HG03439 (cell line): ENCODE data around the gene RAB11FIP4.
A peak's percentile ranks its signal among the peaks of the same experiment; 100 is the strongest.

Source experiments
- ATAC-seq: cut with Tn5 transposase; IDR thresholded peaks from one replicate; pipeline ENCODE4 v1.9.1; 2021; ENCODE audit warnings: mild to moderate bottlenecking, moderate library complexity; ENCODE audit not compliant: unreplicated experiment

Gene RAB11FIP4

DNA sequence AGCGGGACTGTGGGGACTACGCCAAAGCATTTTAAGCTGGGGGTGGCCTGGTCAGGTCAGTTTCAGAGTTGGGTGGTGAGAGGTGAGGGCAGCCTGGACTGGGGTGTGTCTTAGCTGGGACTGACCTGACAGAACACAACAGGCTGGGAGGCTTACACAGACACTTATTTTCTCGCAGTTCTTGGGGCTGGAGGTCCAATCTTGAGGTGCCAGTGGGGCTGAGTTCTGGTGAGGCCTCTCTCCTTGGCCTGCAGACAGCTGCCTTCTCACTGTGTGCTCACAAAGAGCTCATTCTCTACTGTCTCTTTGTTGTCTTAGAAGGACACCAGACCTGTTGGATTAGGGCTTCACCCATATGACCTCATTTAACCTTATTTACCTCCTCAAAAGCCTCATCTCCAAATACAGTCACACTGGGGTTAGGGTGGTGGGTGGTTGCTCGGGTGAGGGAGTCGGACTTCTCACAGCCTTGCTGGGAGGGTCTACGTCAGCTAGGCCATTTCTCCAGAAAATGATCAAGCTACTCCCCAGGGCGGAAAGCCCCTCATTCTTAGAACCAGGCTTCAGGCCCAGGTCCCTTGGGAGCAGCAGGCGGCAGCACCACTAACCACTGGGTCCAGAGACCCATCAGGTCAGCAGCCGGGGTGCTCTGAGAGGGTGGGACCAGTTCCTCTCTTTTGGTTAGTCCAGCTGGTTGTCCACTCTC lies 149.3 kb downstream of the RAB11FIP4 start:
- ATAC-seq = no peak

DNA sequence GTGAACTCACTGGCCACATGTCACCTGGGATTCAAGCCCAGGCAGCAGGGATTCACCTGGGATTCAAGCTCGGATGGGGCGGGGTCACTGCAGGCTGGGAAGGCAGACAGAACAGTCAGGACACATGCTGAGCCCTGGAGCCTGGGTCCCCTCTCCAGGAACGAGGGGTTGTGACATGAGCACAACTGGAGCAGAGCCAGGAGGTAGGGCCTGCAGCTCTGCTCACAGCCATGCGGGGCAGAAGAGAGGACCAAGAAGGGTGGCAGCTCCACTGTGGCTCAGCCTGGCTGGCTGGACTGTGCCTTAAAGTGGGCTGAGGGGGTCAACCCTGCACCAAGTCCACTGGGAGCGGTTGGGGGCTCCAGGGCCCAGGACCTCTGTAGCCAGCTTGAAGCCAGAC lies 150.1 kb downstream of the RAB11FIP4 start:
- ATAC-seq = no peak

DNA sequence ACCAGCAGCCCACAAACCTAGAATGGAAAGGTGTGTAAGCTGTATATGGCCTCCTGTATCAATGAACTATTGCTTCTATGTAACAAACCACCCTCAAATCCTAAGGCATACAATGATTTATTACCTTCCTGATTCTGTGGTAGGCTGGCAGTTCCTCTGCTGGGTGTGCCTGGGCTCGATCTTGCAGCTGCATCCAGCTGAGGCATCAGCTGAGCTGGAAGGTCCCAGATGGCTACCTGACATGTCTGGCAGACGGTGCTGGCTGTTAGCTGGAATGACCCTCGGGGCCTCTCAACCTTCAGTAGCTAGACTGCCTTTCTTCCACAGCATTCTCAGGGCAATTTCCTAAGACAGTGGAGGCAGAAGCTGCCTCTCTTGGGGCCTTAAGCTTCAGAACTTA lies 152.7 kb downstream of the RAB11FIP4 start:
- no peak for ATAC-seq

DNA sequence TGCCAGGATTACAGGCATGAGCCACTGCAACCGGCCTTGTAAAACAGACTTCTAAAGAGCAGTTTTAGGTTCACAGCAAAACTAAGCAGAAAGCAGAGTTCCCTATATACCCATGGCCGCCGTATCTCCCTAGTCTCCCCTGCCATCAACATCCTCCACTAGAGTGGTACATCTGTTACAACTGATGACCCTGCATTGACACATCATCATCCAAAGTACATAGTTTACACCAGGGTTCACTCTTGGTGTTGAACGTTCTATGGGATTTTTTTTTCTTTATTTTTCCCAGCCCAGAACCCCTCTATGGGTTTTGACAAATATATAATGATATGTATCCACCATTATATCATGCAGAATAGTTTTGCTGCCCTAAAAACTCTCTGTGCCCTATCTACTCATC lies 155.2 kb downstream of the RAB11FIP4 start:
- no peak for ATAC-seq

DNA sequence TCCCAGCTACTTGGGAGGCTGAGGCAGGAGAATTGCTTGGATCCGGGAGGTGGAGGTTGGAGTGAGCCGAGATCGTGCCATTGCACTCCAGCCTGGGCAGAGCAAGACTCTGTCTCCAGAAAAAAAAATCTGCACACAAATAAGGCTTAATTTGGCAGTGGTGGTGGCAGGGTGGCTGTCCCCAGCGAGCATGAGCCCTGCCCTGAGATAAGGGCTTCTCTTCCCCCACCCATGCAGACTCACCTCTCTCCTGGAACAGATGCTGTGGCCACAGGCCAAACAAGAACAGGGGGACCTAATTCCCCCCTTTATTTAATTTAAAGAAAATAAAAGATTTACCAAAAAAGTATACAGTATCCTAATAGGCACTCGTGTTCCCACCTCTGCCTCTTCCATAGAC lies 157.2 kb downstream of the RAB11FIP4 start:
- no peak for ATAC-seq

DNA sequence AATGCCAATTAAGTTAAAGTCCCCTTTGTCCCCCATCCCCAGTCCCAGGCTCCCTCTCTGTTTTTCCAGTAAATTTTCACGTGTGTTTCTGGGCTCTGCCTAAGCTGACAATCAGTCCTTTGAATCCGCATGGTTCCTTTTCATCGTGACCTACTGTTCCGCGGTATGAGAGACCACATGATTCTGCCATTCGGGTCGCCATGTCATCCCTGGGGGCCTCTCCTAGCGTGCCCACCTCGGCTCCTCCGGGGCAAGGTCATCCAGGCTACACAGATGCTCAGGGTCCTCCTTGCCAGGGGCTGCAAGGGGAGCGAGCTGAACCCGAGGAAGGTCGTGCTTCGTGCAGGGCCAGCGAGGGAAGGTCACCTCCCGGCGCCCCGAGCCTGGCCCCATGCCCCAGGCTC lies 157.6 kb downstream of the RAB11FIP4 start:
- ATAC-seq = no peak

DNA sequence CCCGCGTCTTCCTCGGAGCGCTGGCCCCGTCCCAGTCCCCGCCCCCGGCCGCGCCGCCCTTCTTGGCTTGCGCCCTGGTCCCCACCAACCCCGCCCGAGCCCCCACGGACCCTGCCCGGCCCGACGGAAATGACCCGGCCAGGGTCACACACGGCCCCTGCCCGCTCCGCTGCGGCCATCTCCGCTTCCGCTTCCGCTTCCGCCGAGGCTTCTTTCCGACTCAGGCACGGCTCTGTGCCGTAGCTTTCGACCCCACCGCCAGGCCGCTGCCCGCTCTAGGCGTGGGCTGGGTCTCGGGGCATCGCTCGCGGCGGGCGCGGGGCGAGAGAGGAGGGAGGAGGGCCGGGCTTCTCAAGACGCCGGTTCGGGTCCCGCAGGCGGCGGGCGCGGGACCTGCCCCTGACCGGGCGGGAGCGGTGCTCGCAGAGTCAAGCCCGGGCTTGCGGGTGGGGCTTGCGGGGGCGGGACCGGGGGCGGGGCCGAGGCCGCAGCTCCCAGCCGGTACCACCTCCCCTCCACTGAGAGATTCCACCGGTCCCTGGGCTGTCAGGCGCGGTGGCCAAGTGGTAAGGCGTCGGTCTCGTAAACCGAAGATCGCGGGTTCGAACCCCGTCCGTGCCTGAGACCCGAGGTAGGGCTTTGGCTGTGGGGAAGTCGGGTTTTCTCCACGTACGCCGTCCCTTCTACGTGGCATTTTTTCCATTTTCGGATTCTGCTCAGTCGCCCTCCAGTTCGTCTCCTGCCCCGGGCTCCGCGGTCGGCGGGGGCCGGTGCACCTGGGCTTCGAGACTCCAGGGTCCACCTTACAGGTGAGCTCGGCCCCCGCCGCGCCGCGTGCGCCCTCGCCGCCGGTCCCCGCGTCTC lies 158.3 kb downstream of the RAB11FIP4 start:
- ATAC-seq = peak; percentile 82

DNA sequence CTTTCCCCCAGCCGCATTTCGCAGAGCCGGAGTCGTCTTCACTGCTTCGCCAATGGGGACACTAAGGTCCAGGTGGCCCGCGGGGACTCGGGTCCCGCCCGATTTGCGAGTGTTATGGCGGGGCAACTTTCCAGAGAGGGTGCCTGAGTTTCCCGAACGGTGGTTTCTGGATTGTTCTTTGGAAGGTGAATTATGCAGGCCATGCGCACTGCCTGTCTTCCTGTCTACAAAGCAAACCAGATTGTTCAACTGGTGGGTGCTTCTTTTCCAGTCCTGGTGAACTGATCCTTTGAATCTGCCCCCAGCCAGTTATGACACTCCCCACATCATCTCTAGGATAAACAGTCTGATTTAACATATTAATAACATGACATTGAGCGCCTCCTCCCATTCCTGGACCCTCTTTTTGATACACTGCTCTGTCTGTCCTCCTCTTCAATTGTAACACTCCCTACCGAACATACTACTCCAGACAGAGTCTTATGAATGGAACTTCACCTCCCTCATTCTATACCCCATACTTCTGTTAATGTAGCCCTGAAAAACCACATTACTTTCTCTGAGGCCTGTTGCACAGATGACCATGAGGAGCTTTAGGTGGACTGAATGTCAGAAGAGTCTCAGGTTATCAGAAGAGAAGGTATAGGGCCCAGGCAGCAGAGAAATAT lies 159.0 kb downstream of the RAB11FIP4 start:
- ATAC-seq = no peak

DNA sequence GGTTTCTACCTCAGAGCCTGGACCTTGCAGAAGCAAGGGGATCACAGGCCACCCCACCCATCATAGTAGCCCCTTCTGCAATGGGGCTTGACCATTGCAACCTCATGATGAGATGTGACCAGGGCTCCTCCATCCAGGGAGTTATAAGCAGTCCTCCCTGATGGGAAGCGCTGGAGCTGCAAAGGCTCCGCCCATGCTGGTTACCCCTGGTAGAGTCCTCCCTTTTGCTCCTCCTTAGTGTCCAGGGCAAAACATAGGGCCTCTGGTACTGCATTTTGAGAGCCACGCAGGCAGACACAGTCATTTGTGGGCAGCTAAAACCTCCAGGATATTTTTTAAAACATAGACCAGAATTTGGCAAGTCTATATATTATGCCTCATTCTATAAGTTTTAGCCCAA lies 161.1 kb downstream of the RAB11FIP4 start:
- ATAC-seq = no peak

DNA sequence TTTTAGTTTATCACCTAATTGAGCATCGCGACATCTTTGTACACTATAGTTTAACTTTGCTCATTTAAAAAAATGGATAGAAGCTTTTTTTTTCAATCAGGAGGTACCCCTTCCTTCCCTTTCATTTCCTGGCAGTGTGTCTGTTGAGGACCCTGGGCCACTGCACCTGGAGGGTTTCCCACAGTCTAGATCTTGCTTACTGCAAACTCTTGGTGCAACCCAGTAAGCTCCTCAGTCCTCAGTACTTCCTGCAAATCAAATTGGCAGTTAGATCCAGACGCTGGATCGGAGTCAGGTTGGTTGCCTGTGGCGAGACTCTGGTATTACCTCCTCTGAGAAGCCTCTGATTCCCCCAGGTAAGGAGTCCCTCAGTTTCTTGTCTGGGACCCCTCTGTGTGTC lies 162.0 kb downstream of the RAB11FIP4 start:
- no peak for ATAC-seq

DNA sequence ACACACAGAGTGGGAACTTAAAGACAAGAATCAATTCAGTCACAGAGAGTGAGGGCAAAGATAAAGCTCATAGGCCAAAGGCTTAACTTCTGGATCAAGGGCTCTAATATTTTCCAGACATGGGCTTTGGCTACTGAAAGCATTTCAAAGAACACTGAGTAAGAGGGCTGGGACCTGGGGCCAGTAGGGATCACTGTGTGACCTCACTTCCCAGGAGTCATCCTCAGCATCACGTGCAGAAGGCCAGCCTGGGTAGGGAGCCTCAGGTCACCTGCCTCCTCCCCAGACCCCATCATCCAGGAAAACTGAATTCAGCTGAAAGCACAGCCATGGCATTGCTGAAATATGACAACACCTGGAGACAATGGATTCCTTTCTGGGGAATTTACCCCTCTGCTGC lies 163.5 kb downstream of the RAB11FIP4 start:
- ATAC-seq = no peak

DNA sequence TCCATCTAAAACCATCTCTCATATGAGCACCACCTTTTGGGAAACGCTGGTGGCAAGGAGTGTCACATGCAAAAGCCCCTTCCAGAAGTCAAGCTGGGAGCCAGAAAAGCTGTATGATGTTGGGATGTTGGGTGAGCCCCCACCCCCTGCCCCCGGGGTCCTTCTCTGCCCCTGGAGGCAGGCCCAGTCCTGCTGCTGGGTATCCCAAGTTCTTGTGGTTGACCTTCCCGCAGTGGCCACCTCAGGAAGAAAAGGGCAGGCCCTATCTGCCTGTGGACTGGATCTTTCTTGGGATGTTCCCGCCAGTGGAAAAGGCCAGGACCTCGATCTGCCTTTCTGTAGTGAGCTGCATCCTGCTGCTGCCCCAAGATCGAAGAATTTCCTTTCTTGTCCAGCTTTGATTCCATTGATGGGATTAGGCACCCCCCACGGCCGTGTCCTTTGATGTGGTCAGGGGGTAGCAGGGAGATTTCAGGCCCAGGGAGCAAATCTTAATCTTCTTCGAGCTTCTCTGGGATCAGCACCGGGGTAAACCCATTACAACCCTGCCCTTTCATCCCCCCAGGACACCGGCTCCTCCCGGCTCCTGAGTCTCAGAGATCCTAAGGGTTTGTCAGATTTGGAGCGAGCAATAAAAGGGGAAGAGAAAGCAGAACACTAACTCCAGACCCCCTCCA lies 165.6 kb downstream of the RAB11FIP4 start:
- ATAC-seq = no peak

DNA sequence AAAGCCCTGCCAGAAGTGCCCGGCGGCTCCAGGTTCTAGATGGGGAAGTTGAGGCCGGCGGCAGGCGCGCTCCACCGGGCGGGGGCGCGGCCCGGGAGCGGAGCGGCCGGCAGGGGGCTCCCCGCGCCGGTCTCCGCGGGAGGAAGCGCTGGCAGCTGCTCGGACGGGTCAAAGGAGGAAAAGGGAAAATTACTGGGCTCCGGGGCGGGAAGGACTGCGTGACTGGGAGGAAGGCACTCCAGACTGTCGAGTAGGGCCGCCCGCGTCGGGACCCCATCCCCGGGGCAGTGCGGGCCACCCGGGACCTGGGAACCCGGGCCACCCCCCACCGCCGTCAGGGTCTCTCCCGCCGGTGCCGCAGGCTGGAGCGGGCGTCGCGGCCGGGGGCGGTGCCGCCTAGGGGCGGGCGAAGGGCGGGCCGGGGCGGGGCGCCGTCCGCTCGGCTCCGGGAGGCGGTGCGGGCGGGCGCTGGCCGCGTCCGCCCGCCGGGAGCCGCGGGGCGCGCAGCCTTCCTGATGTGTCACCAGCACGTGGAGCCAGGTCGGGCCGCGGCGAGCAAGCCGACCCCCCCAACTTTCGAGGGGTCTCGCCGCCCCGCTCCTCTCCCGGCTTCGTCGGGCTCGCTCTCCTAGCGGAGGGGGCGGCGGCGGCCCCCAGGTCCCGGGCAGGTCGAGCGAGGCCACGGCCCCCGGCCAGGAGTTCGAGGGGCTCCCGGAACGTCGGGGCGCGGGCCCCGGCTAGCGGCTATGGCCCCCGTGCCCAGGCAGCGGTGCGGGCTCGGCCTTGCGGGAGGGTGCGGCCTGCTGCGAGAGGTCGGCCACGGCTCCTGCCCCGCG lies 167.5 kb downstream of the RAB11FIP4 start:
- ATAC-seq = peak; percentile 62

DNA sequence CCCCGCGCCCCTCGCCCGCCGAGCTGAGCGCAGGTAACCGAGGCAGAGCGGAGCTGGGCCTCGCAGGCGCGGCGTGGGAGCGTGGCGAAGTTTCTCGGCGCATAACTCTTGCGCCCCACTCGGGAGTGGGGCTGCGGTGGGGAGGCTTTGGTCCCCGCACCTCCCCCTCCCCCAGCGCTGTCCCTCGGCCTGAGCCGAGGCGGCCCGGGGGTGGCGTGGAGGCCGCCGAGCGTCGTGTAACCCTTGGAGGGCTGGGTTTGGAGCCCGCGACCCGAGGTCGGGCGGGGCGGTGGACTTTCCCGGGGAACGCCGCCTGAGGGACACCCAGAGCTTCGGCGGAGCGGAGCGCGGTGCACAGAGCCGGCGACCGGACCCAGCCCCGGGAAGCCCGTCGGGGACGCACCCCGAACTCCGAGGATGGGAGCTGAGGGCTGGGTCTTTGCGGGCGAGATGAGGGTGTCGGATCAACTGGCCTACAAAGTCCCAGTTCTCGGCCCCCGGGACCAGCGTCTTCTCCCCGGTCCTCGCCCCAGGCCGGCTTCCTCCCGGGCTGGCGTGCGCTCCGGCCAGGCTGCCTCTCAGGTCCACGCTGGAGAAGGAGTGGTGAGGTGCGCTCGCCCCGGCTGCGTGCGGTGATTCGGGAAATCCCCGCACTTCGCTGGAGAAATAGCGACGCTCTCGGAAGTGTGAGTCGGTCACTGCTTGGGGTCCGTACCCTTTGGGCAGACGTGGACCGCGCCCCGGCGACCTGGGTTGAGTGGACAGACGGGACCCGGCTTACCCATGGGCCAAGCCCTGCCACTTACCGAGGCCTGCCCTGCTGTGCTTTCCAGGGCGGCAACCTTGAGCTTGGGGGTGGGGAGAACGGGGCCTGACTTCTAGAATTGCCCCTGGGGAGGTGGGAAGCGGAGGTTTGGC lies 168.4 kb downstream of the RAB11FIP4 start:
- ATAC-seq = no peak

DNA sequence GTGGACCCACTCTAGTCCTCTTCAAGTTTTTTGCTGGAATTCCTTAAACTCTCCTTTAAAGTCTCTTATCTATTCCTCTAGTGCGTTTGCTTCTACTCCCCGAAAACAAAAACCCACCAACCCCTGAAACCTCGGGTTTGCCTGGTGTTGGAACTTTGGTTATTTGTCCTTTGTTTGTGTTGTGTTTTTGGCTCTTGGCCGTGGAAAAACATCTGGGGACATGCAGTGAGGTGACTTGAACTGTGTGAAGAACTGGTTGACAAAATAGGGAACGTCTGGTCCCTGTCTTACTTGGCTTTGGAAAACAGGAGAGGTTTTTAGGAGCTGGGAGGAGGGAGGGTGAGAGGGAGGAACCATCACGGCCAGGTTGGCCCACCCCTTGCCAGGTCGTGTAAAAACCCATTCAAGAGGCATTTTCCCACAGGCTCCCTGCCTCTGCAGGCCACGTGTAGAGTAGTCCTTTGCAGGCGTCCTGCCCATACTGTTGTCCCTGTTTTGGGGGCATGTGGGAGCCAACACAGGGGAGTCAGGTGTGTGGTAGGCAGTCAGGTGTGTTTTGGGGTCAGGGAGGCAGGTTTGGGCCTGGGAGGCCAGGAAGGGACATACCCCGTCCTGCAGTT lies 169.3 kb downstream of the RAB11FIP4 start:
- no peak for ATAC-seq

DNA sequence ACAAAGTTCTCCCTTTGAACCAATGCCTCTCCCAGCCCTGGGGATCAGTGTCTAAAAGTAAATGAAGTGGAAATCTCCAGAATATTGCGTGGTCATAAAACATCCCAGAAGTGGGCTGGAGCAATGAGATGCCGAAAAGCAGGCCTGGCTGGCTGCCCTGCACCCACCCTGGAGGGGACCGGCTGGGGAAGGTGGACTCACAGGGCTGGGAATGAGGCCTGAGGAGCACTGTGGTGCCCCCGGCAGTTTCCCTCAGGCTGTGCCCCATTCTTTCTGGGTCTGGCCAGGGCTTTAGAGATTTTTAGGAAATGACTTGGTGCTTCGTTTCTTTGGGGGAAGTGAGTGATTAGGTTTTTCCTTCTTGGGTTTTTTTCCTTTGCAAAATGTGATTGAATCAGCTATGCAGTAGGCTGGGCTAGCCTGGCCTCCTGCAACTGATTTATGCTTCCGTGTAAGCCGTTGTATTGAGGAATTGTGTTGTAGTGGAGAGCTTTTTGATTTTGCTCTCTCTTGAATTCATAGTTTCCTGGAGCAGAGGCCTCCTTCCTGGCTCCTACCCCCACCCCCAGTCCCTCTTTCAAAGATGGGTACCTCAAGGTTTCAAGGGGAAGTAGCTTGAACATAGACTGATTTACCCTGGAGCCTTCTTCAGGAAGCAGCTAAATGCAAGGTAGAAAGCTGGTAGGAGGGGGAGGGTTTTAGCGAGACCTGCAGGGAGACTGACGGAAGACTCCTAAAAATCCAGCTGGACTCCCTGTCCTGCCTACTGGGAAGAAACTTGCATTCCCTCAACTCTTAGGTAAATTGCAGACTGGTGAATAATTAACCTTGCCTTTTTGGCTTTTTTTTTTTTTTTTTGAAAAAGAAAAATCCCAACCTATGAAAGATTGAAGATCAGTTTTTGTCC lies 170.2 kb downstream of the RAB11FIP4 start:
- ATAC-seq = no peak

DNA sequence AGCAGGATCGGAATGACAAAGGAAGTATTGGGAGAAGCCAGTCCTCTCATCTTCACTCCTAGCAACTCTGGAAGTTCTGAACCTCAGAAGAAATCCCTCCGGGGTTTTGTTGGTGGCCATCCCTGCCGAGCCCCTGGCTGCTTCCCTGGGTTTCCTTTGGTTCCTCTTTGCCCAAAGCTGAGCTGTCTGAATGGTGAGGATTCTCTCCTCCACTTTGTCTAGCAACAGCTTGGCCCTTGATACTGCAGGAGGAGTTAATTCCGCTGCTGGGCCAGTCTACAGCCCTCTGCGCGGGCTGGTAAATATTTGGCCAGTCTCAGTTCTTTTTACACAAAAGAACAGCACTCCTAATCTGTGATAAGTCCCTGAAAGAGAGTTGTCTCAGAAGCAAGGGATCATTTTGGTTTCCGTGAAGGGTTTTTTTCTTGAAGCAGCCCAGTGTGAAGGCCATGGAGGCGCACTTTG lies 170.9 kb downstream of the RAB11FIP4 start:
- ATAC-seq = no peak

DNA sequence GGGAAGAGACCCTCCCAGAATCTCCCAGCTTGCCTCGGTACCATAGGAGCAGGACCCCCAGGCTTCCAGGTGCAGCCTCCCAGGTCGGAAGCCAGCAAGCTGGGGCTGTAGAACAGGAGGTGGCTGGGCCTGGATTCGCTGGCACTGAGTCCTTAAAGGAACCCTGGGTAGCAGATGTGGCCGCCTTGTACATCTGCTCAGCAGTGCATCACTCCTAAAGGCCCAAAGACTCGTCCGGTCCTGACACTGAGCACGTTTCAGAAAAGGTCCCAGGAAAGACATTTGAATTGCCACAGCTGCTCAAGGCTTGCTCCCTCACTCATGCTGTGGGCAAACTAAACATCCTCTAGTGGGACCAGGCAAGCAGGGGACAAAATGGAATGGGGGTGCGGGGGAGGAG lies 172.8 kb downstream of the RAB11FIP4 start:
- ATAC-seq = no peak
